Measurements from ENCODE around the gene PROCR.
A peak's percentile ranks its signal among the peaks of the same experiment; 100 is the strongest.
"Not testable (repeated sequence)": the region's sequence is repeated elsewhere in the genome, so short reads cannot be mapped to it uniquely, and the experiment has no call there.

The PROCR gene

DNA sequence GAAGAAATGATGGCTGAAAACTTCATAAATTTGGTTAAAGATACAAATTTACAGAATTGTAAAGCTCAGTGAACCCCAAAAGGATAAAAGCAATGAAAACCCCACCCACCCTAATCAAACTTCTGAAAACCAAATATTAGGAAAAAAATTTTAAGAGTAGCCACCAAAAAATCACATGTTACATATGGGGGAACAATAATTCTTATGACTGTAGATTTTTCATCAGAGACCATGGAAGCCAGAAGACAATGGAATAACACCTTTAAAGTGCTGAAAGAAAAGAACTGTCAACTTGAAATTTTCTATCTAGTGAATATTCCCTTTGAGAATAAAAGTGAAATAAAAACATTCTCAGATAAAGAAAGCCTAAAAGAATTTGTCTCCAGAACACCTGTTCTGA is 24.4 kb downstream of the PROCR start:
- DNase-seq: peak in 1 of 2 experiments; percentile 26

DNA sequence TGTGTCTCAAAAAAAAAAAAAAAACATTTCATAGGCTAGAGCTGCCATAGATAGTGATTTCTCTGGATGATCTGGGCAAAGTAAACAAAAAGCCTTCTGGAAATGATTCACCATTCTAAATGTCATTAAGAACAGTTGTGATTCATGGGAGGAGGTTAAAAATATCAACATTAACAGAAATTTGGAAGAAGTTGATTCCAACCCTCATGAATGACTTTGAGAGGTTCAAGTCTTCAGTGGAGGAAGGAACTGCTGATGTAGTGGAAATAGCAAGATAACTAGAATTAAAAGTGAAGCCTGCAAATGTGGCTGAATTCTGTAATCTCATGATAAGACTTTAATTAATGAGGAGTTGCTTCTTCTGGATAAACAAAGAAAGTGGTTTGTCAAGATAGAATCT is 27.9 kb downstream of the PROCR start:
- DNase-seq: no peak

DNA sequence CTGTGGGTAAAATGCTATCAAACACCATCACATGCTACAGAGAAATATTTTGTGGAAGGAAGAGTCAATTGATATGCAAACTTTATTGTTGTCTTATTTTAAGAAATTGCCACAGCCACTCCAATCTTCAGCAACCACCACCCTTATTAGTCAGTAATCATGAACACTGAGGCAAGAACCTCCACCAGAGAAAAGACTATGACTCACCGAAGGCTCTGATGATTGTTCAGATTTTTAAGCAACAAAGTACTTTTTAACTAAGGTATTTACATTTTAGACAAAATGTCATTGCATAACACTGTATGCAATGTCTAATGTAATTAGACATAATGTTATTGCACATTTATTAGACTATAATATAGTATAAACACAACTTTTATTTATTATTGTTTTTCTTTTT is 28.4 kb downstream of the PROCR start:
- no peak for DNase-seq

DNA sequence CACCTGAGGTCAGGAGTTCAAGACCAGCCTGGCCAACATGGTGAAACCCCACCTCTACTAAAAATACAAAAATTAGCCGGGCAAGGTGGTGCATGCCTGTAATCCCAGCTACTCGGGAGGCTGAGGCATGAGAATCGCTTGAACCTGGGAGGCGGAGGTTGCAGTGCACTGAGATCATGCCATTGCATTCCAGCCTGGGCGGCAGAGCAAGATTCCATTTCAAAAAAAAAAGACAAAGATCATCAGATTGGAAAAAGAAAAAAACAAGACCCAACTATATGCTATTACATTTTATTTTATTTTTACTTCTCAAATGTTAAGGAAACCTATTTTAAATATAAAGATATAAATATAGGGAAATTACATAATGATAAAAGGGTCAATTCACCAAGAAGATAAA is 29.6 kb downstream of the PROCR start:
- DNase-seq: not testable (repeated sequence)

- no peak for DNase-seq
Observed at GRCh38 chr20:35206802-35207201, 34.9 kb downstream of the PROCR start.

DNA sequence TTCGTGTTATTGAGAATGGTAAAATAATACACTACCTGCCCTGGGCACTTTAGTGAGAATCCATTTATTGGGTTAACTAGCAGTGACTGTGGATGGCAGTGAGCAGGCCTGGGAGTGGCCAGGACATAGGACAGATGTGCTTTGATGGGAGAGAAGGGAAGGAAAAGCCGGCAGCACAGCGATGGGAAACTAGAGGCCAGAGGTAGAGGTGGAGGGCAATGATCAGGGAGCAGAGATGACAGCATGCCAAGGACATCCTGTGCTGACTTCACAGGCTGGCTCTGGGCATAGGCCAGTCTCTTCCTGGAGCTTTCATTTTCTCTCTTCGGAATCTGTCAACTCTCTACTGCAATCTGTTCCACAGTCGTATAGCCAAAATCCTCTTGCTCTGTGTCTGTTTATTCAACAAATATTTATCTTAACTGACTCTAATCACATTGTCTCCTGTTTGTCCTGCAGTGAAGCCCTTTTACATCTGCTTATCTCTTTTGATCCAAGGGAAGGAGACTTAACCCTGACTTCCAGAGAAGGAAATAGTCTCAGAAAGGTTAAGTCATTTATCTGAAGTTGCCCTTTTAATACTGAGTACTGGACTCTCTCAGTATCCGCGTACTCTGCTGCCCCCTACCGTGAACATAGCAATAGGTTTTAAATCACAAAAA is 36.2 kb downstream of the PROCR start:
- DNase-seq: peak; percentile 87 to 90

DNA sequence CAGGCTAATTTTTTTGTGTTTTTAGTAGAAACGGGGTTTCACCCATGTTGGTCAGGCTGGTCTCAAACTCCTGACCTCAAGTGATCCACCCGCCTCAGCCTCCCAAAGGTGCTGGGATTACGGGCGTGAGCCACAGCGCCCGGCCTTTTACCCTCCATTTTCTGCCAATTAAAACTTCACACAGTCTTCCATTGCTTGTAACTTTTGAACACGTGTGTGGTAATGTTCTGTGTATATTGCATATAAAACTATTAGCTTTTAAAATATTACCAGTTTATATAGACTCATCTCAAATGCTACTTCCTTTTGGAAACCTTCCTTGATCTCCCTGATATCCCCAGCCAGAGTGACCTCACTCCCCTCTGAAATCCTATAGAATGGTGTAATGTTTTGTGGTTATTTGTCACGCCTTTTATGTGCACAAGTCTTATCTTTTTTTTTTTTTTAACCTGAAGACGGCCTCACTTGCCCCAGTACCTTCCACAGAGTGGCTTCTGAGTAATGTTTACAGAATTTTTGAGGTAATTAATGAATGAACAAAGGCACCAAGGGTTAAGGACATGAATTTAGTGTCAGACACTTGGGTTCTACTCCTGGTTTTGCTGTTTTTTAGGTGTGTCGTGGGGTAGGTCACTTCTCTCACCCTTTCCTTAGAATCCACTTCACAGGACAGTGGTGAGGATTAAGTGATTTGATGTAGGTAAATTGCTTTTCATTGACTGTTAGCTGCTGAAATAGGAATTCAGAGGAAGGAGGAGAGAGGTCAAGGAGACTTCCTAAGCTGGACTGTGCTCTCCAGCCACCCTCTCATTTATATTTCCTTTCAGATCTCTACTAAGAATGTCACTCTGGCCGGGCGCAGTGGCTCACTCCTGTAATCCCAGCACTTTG is 43.4 kb downstream of the PROCR start:
- no peak for DNase-seq

DNA sequence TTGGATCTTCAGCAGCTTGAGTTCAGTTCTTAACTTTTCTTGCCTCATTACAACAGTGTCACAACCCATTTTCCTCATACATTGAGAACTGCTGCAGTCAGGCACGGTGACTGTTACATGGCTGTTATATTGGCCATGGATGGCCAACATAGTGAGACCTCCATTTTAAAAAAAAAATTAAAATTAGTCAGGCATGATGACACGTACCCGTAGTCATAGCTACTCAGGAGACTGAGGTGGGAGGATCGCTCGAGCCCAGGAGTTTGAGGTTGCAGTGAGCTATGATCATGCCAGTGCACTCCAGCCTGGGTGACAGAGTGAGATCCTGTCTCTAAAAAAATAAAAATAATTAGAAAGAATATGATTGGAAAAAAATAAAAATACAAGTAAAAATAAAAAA is 44.7 kb downstream of the PROCR start:
- DNase-seq: no peak

GRCh38 chr20:35223941-35224340 is 52.1 kb downstream of the PROCR start:
- DNase-seq: no peak

- no peak for DNase-seq
Observed at GRCh38 chr20:35224536-35224935, 52.7 kb downstream of the PROCR start.

DNA sequence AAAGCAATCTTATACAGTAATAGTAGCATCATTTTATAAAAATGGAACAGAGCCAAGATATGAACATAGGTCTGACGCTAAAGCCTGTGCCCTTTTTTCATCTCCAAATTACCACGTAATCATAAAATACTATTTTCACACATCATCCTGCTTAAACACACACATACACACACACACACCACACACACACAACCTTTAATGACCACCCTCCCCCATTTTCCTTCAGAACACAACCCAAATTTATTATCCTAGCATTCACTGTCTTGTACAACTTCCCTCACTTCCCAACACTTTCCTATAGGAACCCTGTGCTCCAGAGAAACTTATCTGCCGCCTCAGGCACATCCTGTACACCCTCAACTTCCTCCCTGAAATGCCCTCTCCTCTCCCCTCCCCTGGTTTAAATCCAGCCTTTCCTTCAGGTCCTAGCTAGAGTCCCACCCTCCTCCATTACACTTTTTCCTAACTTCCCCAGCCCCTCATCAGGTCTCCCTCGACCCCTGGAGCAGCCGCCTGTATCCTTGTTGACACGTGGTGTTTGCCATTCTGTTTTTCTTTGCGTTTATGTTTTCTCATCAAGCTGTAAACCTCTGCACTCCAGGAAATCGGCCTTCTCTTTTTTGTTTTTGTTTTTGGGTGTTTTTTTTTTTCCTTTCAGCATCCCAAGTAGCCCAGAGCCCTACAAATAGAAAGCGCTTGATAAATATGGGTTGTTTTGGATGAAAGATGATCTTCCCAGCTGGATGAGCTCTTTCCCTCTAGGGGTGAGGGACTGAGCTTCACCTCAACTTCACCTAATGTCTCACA is 53.6 kb downstream of the PROCR start:
- DNase-seq: peak in 1 of 2 experiments; percentile 18

DNA sequence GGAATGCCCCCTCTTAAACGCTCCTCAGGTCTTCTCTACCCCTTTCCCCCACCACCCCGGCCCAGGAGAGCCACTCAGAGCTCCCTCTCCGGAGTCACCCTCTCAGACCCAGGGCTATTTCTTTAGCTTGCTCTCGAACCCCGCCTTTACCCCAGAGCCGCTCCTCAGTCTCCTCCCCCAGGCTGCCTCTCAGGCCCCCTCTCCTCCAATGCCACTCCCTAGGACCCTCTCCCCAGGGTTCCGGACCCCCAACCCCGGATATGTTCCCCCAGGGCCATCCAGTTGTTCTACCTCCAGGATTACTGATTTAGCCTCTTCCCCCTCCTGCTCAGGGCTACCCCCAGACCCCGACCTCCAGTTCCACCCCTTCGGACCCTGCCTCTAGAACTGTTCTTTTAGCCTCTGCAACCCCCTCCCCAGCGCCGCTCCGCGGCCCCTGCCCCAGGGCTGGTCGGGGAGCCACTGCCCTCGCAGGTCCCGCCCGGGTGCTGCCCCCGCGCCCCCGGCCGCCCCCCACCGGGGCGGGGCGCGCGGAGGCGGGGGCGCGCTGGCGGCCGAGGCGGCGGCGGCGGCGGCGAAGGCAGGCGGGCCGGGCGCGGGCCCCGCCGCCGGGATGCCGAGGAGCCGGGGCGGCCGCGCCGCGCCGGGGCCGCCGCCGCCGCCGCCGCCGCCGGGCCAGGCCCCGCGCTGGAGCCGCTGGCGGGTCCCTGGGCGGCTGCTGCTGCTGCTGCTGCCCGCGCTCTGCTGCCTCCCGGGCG is 54.4 kb downstream of the PROCR start, which contains the start of gene MMP24:
TSS of gene MMP24 (plus strand) at position 565 of the 758 bp plus-strand sequence. CDS start at position 614, 49 bp downstream.
- DNase-seq: no peak

Data from Kasumi-1 (cell line).